A549 (cell line): Measurements from ENCODE around the gene DUSP10. TPM values are rescaled to one million over a fixed set of nuclear protein-coding genes. Genes with fewer than 3 reads are reported as not detected.

Source experiments
- ATAC-seq, 2 experiments: fragments of 200-7000 bp in 1 of 2; fragments of >200 bp in 1 of 2; cut with Nextera tagmentation in 1 of 2; cut with Tn5 transposase in 1 of 2; 3 replicates each; pipeline versions ENCODE4 v1.8.0 to v1.9.1; 2018 to 2020; ENCODE audit warnings: mild to moderate bottlenecking in 1 of 2, moderate library complexity in 1 of 2
- CTCF ChIA-PET: fragments of 300-600 bp; sonication (Branson Sonifier 250); formaldehyde crosslinking; extraction: SDS; loops from one replicate; lab custom pipeline; 2021; ENCODE audit warnings: antibody characterized with exemption, inconsistent platforms; lab: Yijun Ruan, JAX
- POLR2A ChIA-PET: fragments of 350-600 bp; formaldehyde crosslinking; extraction: SDS; loops from one replicate; lab custom pipeline; 2021; ENCODE audit warnings: antibody characterized with exemption, inconsistent platforms; lab: Yijun Ruan, JAX
- DNase-seq, 2 experiments: peaks; one replicate each; pipeline versions ENCODE4 v3.0.0 to v3.0.0-alpha.2; 2011 to 2016; ENCODE audit warnings: low read depth in 1 of 2, low spot score in 1 of 2
- FAIRE-seq: peaks from 2 replicates; lab custom pipeline; 2011; peaks lifted over from hg19 to GRCh38; lab: Jason Lieb, UNC
- H3K27ac ChIP-seq, 2 experiments: fragments of >200 bp; sonication (Bioruptor Twin); formaldehyde crosslinking; 3 replicates each; pipeline ENCODE4 v1.5.1; 2016 to 2017
- H3K4me1 ChIP-seq: fragments of >200 bp; sonication (Bioruptor Twin); formaldehyde crosslinking; 3 replicates; pipeline ENCODE4 v1.6.1; 2016
- H3K4me2 ChIP-seq: fragments of >200 bp; sonication (Bioruptor Twin); formaldehyde crosslinking; 3 replicates; pipeline ENCODE4 v1.6.1; 2016
- H3K4me3 ChIP-seq: fragments of >200 bp; sonication (Bioruptor Twin); formaldehyde crosslinking; 3 replicates; pipeline ENCODE4 v1.5.1; 2016
- H3K9me3 ChIP-seq: fragments of >200 bp; sonication (Bioruptor Twin); formaldehyde crosslinking; 3 replicates; pipeline ENCODE4 v1.6.1; 2016
- CBX8 ChIP-seq: fragments of 200-600 bp; sonication (generic); IDR thresholded peaks from 2 replicates; pipeline ENCODE4 v1.6.1; 2016
- CEBPB ChIP-seq, 2 experiments: fragments of >200 bp in 1 of 2; sonication (Bioruptor Twin) in 1 of 2; formaldehyde crosslinking in 1 of 2; IDR thresholded peaks; 2 replicates each; pipeline ENCODE4 v1.6.1; 2012 to 2016
- CHD4 ChIP-seq: fragments of 200-600 bp; sonication (generic); IDR thresholded peaks from 2 replicates; pipeline ENCODE4 v1.6.1; 2016; ENCODE audit warnings: antibody characterized with exemption, mild to moderate bottlenecking, borderline replicate concordance
- EHMT2 ChIP-seq: fragments of 200-600 bp; sonication (generic); IDR thresholded peaks from 2 replicates; pipeline ENCODE4 v1.6.1; 2016; ENCODE audit warnings: antibody characterized with exemption, low read depth, mild to moderate bottlenecking, moderate library complexity
- GATA3 ChIP-seq: IDR thresholded peaks from 2 replicates; pipeline ENCODE4 v1.6.1; 2012; ENCODE audit warnings: borderline replicate concordance
- HDAC2 ChIP-seq: fragments of 200-600 bp; sonication (generic); IDR thresholded peaks from 2 replicates; pipeline ENCODE4 v1.6.1; 2016
- HOXB13 ChIP-seq: fragments of 250-450 bp; sonication (Bioruptor Pico); IDR thresholded peaks from 2 replicates; pipeline ENCODE4 v1.5.0; 2020; ENCODE audit warnings: low read depth, mild to moderate bottlenecking, moderate library complexity
- KDM1A ChIP-seq: fragments of 200-600 bp; sonication (generic); IDR thresholded peaks from 2 replicates; pipeline ENCODE4 v1.6.1; 2016; ENCODE audit warnings: low read depth, mild to moderate bottlenecking
- KDM5A ChIP-seq: fragments of 200-600 bp; sonication (generic); IDR thresholded peaks from 2 replicates; pipeline ENCODE4 v1.6.1; 2016; ENCODE audit warnings: antibody characterized with exemption, mild to moderate bottlenecking
- NFE2L2 ChIP-seq: fragments of 150-350 bp; conservative IDR thresholded peaks from 2 replicates; pipeline ENCODE4 v1.6.1; 2014; ENCODE audit warnings: low read length
- NPAS2 ChIP-seq: fragments of 250-450 bp; sonication (Bioruptor Pico); IDR thresholded peaks from 2 replicates; pipeline ENCODE4 v1.8.0; 2022; ENCODE audit warnings: mild to moderate bottlenecking, moderate library complexity, borderline replicate concordance
- POLR2A ChIP-seq: IDR thresholded peaks from 2 replicates; pipeline ENCODE4 v1.6.1; 2012; ENCODE audit warnings: mild to moderate bottlenecking, low read length
- POLR2AphosphoS2 ChIP-seq: conservative IDR thresholded peaks from 2 replicates; pipeline ENCODE4 v1.6.1; 2012; ENCODE audit warnings: low read length, improper control_type of control experiment, inconsistent platforms
- RAD21 ChIP-seq, 2 experiments: fragments of >200 bp in 1 of 2; sonication (Bioruptor Twin) in 1 of 2; formaldehyde crosslinking in 1 of 2; IDR thresholded peaks in 1 of 2; conservative IDR thresholded peaks in 1 of 2; 2 replicates in 1 of 2; 3 replicates in 1 of 2; pipeline ENCODE4 v1.6.1; 2012 to 2018; ENCODE audit warnings: inconsistent platforms in 1 of 2
- RCOR1 ChIP-seq: fragments of 150-350 bp; IDR thresholded peaks from 2 replicates; pipeline ENCODE4 v1.6.1; 2014; ENCODE audit warnings: antibody characterized with exemption, low read length, low read depth
- SMC3 ChIP-seq: fragments of >200 bp; sonication (Bioruptor Twin); formaldehyde crosslinking; IDR thresholded peaks from 3 replicates; pipeline ENCODE4 v1.6.1; 2018; ENCODE audit warnings: inconsistent platforms
- SREBF2 ChIP-seq: fragments of 450-650 bp; IDR thresholded peaks from 2 replicates; pipeline ENCODE4 v1.6.1; 2014; ENCODE audit warnings: mild to moderate bottlenecking, moderate library complexity
- TFCP2L1 ChIP-seq: fragments of 250-450 bp; sonication (Bioruptor Pico); IDR thresholded peaks from 2 replicates; pipeline ENCODE4 v1.5.0; 2021; ENCODE audit warnings: mild to moderate bottlenecking
- TP53 ChIP-seq: fragments of 250-450 bp; sonication (Bioruptor Pico); IDR thresholded peaks from 2 replicates; pipeline ENCODE4 v1.5.0; 2021; ENCODE audit warnings: mild to moderate bottlenecking, moderate library complexity
- ZFP36 ChIP-seq: fragments of 450-650 bp; IDR thresholded peaks from 2 replicates; pipeline ENCODE4 v1.6.1; 2014; ENCODE audit warnings: borderline replicate concordance; ENCODE audit not compliant: partially characterized antibody
- ZNF302 ChIP-seq: fragments of 250-450 bp; sonication (Bioruptor Pico); IDR thresholded peaks from 2 replicates; pipeline ENCODE4 v1.9.0; 2021; ENCODE audit warnings: inconsistent platforms, mild to moderate bottlenecking, moderate library complexity
- WGBS: methylation state at CpG from one replicate; pipeline ENCODE4 v1.1.6; 2017; ENCODE audit errors: missing lambda C conversion rate; 5-methylcytosine and 5-hydroxymethylcytosine counted together
- polyA plus RNA-seq, 4 experiments: library from polyadenylated mRNA; depleted of rRNA in 3 of 4; stranded (reverse); fragments of >200 nt; fragmentation: RNase III in 1 of 4; extraction: RNeasy Plus Mini Kit Qiagen cat#74134 plus additional on column Dnase treatment in 1 of 4; gene quantifications; 2 replicates in 3 of 4; 3 replicates in 1 of 4; pipeline ENCODE4 v1.2.3, GENCODE V29; 2011 to 2017
- TF ChIP-seq, protein P1 (sequence below): IDR thresholded peaks from 2 replicates; pipeline ENCODE4 v1.6.1; 2012
- TF ChIP-seq, protein P2 (sequence below): IDR thresholded peaks from 2 replicates; pipeline ENCODE4 v1.6.1; 2012; ENCODE audit warnings: low read depth, borderline replicate concordance
- TF ChIP-seq, protein P3 (sequence below): fragments of 150-350 bp; IDR thresholded peaks from 2 replicates; pipeline ENCODE4 v1.6.1; 2014; ENCODE audit warnings: low read depth, mild to moderate bottlenecking, low read length
- TF ChIP-seq, protein P4 (sequence below): fragments of 250-450 bp; sonication (Bioruptor Pico); IDR thresholded peaks from 2 replicates; pipeline ENCODE4 v1.5.0; 2021; ENCODE audit warnings: mild to moderate bottlenecking, moderate library complexity, borderline replicate concordance

DUSP10 gene
- polyA plus RNA-seq, 2 of the 4 experiments (the other 2 are of a cell fraction), result 4.8 to 5.2 TPM

DNA sequence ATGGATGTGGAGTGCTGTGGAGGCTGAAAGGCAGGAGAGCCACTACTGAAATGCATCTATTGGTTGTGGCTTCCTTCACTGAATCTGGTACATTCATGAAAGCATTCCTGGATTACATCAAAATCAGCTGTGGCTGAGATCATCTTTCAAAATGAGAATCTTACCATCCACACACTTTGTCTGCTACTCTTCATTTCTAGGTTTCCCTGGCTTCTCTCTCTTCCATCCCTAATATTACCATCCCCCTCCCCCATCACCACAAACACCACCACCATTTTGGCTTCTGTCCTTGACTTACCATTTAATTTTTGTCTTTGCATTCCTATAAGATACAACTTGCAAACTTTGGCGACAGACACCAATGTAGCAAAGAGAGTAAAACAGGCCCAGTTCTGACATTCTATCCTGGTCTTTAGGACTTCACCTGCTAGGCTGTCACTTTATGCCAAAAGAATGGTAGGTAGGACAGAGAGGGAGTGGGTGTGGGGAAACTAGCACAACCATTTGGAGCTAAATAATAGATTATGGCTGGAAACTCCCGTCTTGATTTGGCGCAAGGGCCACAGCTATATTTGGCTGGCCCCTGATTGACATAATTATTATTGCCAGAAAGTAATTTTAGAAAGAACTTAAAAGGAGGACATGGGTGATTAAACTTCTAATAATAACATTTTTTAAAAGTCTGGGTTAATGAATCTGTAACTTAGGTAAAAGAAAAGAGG lies 15.1 kb upstream of the DUSP10 start (continued):
- TF ChIP-seq, protein P1, sequence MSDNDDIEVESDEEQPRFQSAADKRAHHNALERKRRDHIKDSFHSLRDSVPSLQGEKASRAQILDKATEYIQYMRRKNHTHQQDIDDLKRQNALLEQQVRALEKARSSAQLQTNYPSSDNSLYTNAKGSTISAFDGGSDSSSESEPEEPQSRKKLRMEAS, result no peak
- no peak for TF ChIP-seq CHD4
- TF ChIP-seq HOXB13, result no peak
- no peak for TF ChIP-seq KDM1A

DNA sequence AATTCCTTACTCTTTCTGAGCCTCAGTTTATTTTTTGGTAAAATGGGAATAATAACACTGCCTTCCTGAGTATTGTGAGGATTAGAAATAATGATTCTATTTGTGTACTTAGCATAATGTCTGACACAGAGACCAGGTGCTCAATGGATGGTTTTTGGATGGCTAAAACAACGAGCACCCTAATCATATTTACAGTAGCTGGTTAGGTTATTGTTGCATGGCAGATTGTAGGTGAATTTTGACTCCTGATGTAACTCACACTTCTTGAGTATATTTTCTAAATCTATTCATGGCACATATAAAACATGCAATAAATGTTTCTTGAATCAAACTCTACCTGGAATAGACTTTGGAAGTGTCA lies 11.9 kb upstream of the DUSP10 start:
- H3K4me1 ChIP-seq, result no peaks in the 10 kb centered on the region
- ChIA-PET CTCF (no interaction called here), POLR2A (no interaction called here)
- TF ChIP-seq EHMT2 (no peak), HDAC2 (no peak), CBX8 (no peak), RCOR1 (no peak), SMC3 (no peak)
- WGBS, result 30% methylated on average over 1 of the region's 1 CpG
- no peak overlapping the region for H3K4me2 ChIP-seq
- no peak for ATAC-seq
- DNase-seq, result no peak
- H3K4me3 ChIP-seq, result no peak overlapping the region
- no peak overlapping the region for H3K27ac ChIP-seq
- no peaks in the 10 kb centered on the region for H3K9me3 ChIP-seq
- no peak for FAIRE-seq

DNA sequence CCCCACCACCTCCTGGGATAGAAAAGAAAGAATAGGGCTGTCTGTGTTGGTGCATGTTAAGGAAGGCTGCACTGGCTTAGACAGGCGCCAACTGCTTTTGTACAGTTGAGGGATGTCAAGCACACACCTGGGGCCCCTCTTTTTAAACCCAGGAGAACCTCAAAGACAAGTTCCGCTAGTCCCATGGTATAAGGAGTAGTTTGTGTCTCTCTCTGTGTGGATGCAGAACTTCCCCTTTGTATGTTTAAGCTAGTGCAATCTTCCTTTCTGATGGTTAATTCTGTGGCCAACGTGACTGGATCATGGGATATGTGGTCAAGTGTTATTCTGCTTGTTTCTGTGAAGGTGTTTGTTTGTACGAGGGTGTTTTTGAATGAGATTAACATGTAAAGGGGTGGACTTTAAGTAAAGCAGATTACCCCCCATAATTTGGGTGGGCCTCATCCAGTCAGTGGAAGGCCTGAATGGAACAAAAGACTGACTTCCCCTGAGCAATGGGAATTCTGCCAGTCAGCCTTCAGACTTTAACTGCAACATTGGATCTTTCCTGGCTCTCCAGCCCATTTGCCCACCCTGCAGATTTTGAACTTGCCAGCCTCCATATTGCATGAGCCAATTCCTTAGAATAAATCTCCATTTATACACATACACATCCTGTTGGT lies 9.5 kb upstream of the DUSP10 start:
- WGBS, result 67% methylated on average over 4 of the region's 4 CpGs
- FAIRE-seq (no peak), DNase-seq (no peak), ATAC-seq (no peak)
- TF ChIP-seq, protein P2, sequence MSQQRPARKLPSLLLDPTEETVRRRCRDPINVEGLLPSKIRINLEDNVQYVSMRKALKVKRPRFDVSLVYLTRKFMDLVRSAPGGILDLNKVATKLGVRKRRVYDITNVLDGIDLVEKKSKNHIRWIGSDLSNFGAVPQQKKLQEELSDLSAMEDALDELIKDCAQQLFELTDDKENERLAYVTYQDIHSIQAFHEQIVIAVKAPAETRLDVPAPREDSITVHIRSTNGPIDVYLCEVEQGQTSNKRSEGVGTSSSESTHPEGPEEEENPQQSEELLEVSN, result no peak
- TF ChIP-seq CBX8 (no peak), KDM5A (no peak), NPAS2 (no peak), NFE2L2 (no peak), GATA3 (no peak), CEBPB (IDR thresholded peaks at IDR 0.05) (no peak), TFCP2L1 (CRISPR knock-in tag) (no peak), CHD4 (no peak), ZNF302 (CRISPR knock-in tag) (no peak), ZFP36 (no peak), HDAC2 (no peak), POLR2AphosphoS2 (no peak), SREBF2 (no peak), POLR2A (no peak)
- no peak overlapping the region for H3K27ac ChIP-seq
- no peak overlapping the region for H3K4me3 ChIP-seq
- ChIA-PET CTCF (no interaction called here), POLR2A (no interaction called here)
- no peaks in the 10 kb centered on the region for H3K4me1 ChIP-seq
- no peak overlapping the region for H3K4me2 ChIP-seq
- no peaks in the 10 kb centered on the region for H3K9me3 ChIP-seq

DNA sequence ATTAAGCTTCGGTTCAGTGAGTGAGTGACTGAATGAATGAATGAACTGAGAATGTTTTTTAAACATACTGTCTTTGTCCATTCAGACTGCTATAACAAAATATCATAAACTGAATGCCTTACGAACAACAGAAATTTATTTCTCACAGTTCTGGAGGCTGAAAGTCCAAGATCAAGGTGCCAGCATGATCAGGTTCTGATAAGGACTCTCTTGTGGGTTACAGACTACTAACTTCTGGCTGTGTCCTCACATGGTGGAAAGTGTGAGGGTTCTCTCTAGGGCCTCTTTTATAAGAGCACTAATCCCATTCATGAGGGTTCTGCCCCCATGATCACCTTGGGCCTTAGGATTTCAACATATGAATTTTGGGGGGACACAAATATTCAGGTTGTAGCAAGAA lies 7.1 kb upstream of the DUSP10 start:
- ChIA-PET CTCF (interaction anchor here (1.3 kb wide), 1 partner anchor 9 kb away, joined by 3 read pairs; no protein-coding TSS in a partner anchor), POLR2A (no interaction called here)
- DNase-seq (no peak), ATAC-seq (no peak), FAIRE-seq (no peak)
- no peak overlapping the region for H3K4me3 ChIP-seq
- H3K4me2 ChIP-seq, result no peak overlapping the region
- 89% methylated on average over 2 of the region's 2 CpGs for WGBS
- H3K27ac ChIP-seq, result no peak overlapping the region
- H3K9me3 ChIP-seq, result no peaks in the 10 kb centered on the region
- H3K4me1 ChIP-seq, result peaks cover under 1% of the 10 kb centered on the region; the same call in 1 of the 3 replicates
- TF ChIP-seq TFCP2L1 (CRISPR knock-in tag) (no peak), NFE2L2 (no peak), RAD21 (conservative IDR thresholded peaks at IDR 0.05 in 1 of 2, IDR thresholded peaks at IDR 0.05 in 1 of 2) (no peak), TP53 (CRISPR knock-in tag) (no peak), ZNF302 (CRISPR knock-in tag) (no peak)
- TF ChIP-seq, protein P3, sequence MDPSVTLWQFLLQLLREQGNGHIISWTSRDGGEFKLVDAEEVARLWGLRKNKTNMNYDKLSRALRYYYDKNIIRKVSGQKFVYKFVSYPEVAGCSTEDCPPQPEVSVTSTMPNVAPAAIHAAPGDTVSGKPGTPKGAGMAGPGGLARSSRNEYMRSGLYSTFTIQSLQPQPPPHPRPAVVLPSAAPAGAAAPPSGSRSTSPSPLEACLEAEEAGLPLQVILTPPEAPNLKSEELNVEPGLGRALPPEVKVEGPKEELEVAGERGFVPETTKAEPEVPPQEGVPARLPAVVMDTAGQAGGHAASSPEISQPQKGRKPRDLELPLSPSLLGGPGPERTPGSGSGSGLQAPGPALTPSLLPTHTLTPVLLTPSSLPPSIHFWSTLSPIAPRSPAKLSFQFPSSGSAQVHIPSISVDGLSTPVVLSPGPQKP, result no peak
- TF ChIP-seq, protein P1, result no peak
- TF ChIP-seq, protein P4, sequence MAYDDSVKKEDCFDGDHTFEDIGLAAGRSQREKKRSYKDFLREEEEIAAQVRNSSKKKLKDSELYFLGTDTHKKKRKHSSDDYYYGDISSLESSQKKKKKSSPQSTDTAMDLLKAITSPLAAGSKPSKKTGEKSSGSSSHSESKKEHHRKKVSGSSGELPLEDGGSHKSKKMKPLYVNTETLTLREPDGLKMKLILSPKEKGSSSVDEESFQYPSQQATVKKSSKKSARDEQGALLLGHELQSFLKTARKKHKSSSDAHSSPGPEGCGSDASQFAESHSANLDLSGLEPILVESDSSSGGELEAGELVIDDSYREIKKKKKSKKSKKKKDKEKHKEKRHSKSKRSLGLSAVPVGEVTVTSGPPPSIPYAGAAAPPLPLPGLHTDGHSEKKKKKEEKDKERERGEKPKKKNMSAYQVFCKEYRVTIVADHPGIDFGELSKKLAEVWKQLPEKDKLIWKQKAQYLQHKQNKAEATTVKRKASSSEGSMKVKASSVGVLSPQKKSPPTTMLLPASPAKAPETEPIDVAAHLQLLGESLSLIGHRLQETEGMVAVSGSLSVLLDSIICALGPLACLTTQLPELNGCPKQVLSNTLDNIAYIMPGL (CRISPR knock-in tag), result no peak
- TF ChIP-seq, protein P2, result no peak
